ENCODE results near the gene NOPCHAP1.

Gene NOPCHAP1

DNA sequence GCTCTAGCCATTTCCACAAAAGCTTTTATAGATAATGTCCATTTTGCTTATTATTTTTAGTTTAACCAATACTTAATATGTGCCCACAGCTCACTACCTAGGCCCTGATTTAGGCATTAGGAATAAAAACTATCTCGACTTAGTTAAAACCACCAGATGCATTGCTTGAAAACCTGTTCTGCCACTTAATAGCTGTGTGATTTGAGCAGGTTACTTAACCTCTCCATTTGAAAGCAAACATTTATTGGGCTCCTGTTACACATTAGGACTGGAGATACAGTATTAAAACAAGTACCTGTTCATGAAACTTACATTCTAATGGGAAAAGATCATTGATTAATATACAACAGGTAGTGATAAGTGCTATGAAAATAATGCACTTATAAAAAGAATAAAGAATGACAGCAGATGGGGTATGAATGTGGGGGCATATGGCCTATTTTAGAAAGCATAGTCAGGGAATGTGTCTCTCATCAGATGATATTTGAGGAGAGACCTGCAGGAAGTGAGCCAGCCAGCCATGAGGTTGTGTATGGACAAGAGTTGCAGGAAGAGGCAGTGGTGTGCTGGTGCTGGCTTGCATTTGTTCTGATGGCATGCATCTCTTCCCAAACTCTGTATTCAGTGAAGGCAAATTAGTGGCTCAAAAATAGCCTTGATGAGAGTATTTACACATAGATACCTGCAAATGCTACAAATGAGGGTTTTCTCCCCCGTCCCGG is 34.3 kb downstream of the NOPCHAP1 start:
- Histone ChIP-seq H2AFZ (ENCODE audit: low read length) (no peak overlapping the region), H3K79me2 (ENCODE audit: insufficient read depth, low read length) (no peaks in the 10 kb centered on the region), H3K4me1 (ENCODE audit: insufficient read depth, low read length, severe bottlenecking) (no peaks in the 10 kb centered on the region), H3K9me2 (ENCODE audit: low read depth, low read length) (no peaks in the 10 kb centered on the region), H3F3A (ENCODE audit: insufficient read depth, low read length) (no peaks in the 10 kb centered on the region), H3K4me2 (ENCODE audit: low read length) (no peak overlapping the region), H3K4me3 (ENCODE audit: low read depth, low read length, poor library complexity, severe bottlenecking) (no peak overlapping the region), H3K36me3 (ENCODE audit: insufficient read depth, low read length) (no peaks in the 10 kb centered on the region), H3K9ac (ENCODE audit: low read length) (no peak overlapping the region), H3K9me3 (ENCODE audit: low read length) (no peaks in the 10 kb centered on the region), H3K27ac (ENCODE audit: low read depth, low read length, poor library complexity, severe bottlenecking) (no peak overlapping the region), H4K20me1 (ENCODE audit: insufficient read depth, low read length) (no peaks in the 10 kb centered on the region), H3K27me3 (ENCODE audit: insufficient read depth, low read length) (no peaks in the 10 kb centered on the region)
- no peak for TF ChIP-seq EZH2 (IDR thresholded peaks at IDR 0.05; ENCODE audit: borderline replicate concordance, low read length)
- TF ChIP-seq, protein P1, sequence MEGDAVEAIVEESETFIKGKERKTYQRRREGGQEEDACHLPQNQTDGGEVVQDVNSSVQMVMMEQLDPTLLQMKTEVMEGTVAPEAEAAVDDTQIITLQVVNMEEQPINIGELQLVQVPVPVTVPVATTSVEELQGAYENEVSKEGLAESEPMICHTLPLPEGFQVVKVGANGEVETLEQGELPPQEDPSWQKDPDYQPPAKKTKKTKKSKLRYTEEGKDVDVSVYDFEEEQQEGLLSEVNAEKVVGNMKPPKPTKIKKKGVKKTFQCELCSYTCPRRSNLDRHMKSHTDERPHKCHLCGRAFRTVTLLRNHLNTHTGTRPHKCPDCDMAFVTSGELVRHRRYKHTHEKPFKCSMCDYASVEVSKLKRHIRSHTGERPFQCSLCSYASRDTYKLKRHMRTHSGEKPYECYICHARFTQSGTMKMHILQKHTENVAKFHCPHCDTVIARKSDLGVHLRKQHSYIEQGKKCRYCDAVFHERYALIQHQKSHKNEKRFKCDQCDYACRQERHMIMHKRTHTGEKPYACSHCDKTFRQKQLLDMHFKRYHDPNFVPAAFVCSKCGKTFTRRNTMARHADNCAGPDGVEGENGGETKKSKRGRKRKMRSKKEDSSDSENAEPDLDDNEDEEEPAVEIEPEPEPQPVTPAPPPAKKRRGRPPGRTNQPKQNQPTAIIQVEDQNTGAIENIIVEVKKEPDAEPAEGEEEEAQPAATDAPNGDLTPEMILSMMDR (IDR thresholded peaks at IDR 0.05; ENCODE audit: low read length) = no peak

DNA sequence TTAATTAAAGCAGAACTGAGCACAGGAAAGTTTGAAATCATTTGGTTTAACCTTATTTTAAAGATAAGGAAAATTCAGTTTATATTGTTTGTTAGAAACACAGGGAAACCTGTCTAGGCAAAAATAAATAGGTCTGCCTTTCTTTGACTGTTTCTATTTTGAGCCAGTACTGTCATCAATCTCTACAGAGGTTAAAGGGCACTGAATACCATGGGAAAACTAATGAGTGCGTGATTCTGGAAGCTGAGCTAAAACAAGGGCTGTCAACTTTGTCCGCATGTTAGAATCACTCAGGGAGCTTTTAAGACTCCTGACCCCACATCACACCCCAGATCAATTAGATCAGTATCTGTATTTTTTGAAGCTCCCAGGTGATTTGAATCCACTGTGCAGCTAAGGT is 38.8 kb downstream of the NOPCHAP1 start:
- H3K4me1 ChIP-seq (ENCODE audit: insufficient read depth, low read length, severe bottlenecking) = no peaks in the 10 kb centered on the region
- no peaks in the 10 kb centered on the region for H3K27me3 ChIP-seq (ENCODE audit: insufficient read depth, low read length)
- no peaks in the 10 kb centered on the region for H4K20me1 ChIP-seq (ENCODE audit: insufficient read depth, low read length)
- no peak overlapping the region for H3K9ac ChIP-seq (ENCODE audit: low read length)
- no peak overlapping the region for H3K4me2 ChIP-seq (ENCODE audit: low read length)
- no peaks in the 10 kb centered on the region for H3K79me2 ChIP-seq (ENCODE audit: insufficient read depth, low read length)
- no peaks in the 10 kb centered on the region for H3K9me2 ChIP-seq (ENCODE audit: low read depth, low read length)
- no peak overlapping the region for H3K27ac ChIP-seq (ENCODE audit: low read depth, low read length, poor library complexity, severe bottlenecking)
- H2AFZ ChIP-seq (ENCODE audit: low read length) = no peak overlapping the region
- no peak overlapping the region for H3K4me3 ChIP-seq (ENCODE audit: low read depth, low read length, poor library complexity, severe bottlenecking)
- no peaks in the 10 kb centered on the region for H3K9me3 ChIP-seq (ENCODE audit: low read length)
- no peak for TF ChIP-seq EZH2 (IDR thresholded peaks at IDR 0.05; ENCODE audit: borderline replicate concordance, low read length)
- TF ChIP-seq, protein P1 (IDR thresholded peaks at IDR 0.05; ENCODE audit: low read length) = no peak
- H3F3A ChIP-seq (ENCODE audit: insufficient read depth, low read length) = no peaks in the 10 kb centered on the region
- H3K36me3 ChIP-seq (ENCODE audit: insufficient read depth, low read length) = no peaks in the 10 kb centered on the region

DNA sequence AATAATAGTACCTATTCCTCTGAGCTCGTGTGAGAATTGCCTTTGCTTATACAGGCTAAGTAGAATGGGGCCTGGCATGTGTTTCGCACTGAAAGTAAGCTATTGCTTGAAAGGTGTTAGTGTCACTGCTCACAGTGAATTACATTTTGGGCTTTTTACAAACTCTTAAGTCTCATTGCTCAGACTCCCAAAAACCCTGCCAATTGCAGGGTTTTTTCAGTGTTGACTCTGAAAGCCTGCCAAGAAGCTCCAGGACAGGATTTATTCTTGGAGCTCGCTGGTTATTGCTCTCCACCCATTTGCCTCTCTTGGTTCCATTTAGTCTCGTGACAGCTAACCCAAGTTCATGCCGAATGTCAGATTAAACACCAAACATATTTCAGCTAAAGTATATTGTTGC is 39.8 kb downstream of the NOPCHAP1 start:
- H3K27ac ChIP-seq (ENCODE audit: low read depth, low read length, poor library complexity, severe bottlenecking) = no peak overlapping the region
- no peaks in the 10 kb centered on the region for H3K9me2 ChIP-seq (ENCODE audit: low read depth, low read length)
- H3K4me2 ChIP-seq (ENCODE audit: low read length) = no peak overlapping the region
- H3K4me3 ChIP-seq (ENCODE audit: low read depth, low read length, poor library complexity, severe bottlenecking) = no peak overlapping the region
- no peaks in the 10 kb centered on the region for H3K79me2 ChIP-seq (ENCODE audit: insufficient read depth, low read length)
- no peaks in the 10 kb centered on the region for H3K27me3 ChIP-seq (ENCODE audit: insufficient read depth, low read length)
- H3K9me3 ChIP-seq (ENCODE audit: low read length) = no peaks in the 10 kb centered on the region
- no peak overlapping the region for H3K9ac ChIP-seq (ENCODE audit: low read length)
- no peak overlapping the region for H2AFZ ChIP-seq (ENCODE audit: low read length)
- TF ChIP-seq, protein P1 (IDR thresholded peaks at IDR 0.05; ENCODE audit: low read length) = no peak
- no peak for TF ChIP-seq EZH2 (IDR thresholded peaks at IDR 0.05; ENCODE audit: borderline replicate concordance, low read length)
- peaks cover 4% of the 10 kb centered on the region for H3K4me1 ChIP-seq (ENCODE audit: insufficient read depth, low read length, severe bottlenecking)
- H3F3A ChIP-seq (ENCODE audit: insufficient read depth, low read length) = no peaks in the 10 kb centered on the region
- no peaks in the 10 kb centered on the region for H4K20me1 ChIP-seq (ENCODE audit: insufficient read depth, low read length)
- no peaks in the 10 kb centered on the region for H3K36me3 ChIP-seq (ENCODE audit: insufficient read depth, low read length)
